CD4-positive, CD25-positive, alpha-beta regulatory T cell (primary cell): Measurements from ENCODE around the gene CKB. TPM values are rescaled to one million over a fixed set of nuclear protein-coding genes. Genes with fewer than 3 reads are reported as not detected.

Source experiments
- ATAC-seq, 2 donors: fragments of 150-1000 bp; cut with Tn5 transposase; one replicate each; pipeline ENCODE4 v1.10.0; 2021; ENCODE audit warnings: low read depth in 2 of 2, moderate number of reproducible peaks in 2 of 2, moderate library complexity in 1 of 2
- DNase-seq, 3 donors: peaks; one replicate each; pipeline versions ENCODE4 v3.0.0 to v3.0.0-alpha.2; 2012 to 2022; ENCODE audit warnings: mixed read lengths in 1 of 3
- H3K27ac ChIP-seq: one replicate; pipeline ENCODE4 v1.7.0; 2013; ENCODE audit warnings: mild to moderate bottlenecking, low read length; ENCODE audit not compliant: insufficient read depth, poor library complexity, severe bottlenecking
- H3K27me3 ChIP-seq: one replicate; pipeline ENCODE4 v1.7.0; 2013; ENCODE audit warnings: low read length; ENCODE audit not compliant: control insufficient read depth, insufficient read depth
- H3K36me3 ChIP-seq: one replicate; pipeline ENCODE4 v1.7.0; 2013; ENCODE audit warnings: mild to moderate bottlenecking, low read length, moderate library complexity; ENCODE audit not compliant: control insufficient read depth, insufficient read depth
- H3K4me1 ChIP-seq: 2 replicates; pipeline ENCODE4 v1.7.0; 2013; ENCODE audit warnings: mild to moderate bottlenecking, low read length; ENCODE audit not compliant: insufficient read depth, control insufficient read depth, poor library complexity, severe bottlenecking
- H3K4me3 ChIP-seq: one replicate; pipeline ENCODE4 v1.7.0; 2013; ENCODE audit warnings: low read depth, mild to moderate bottlenecking, low read length, moderate library complexity
- H3K9me3 ChIP-seq, 2 experiments: 1 replicate in 1 of 2; 2 replicates in 1 of 2; pipeline ENCODE4 v1.7.0; 2013; ENCODE audit warnings: low read length in 2 of 2, mild to moderate bottlenecking in 1 of 2, moderate library complexity in 1 of 2; ENCODE audit not compliant: control insufficient read depth in 2 of 2
- H3K27ac Mint-ChIP-seq, 3 donors: one replicate each; pipeline ENCODE4 v1.8.0; 2020 to 2022; ENCODE audit warnings: mild to moderate bottlenecking in 3 of 3, mixed read lengths in 3 of 3, moderate library complexity in 2 of 3
- H3K27me3 Mint-ChIP-seq: one replicate; pipeline ENCODE4 v1.8.0; 2022; ENCODE audit warnings: mild to moderate bottlenecking, mixed read lengths
- H3K36me3 Mint-ChIP-seq: one replicate; pipeline ENCODE4 v1.8.0; 2020; ENCODE audit warnings: mixed read lengths
- H3K4me1 Mint-ChIP-seq, 4 donors: one replicate each; pipeline ENCODE4 v1.8.0; 2020 to 2022; ENCODE audit warnings: mixed read lengths in 4 of 4, mild to moderate bottlenecking in 1 of 4
- H3K4me3 Mint-ChIP-seq, 4 donors: one replicate each; pipeline ENCODE4 v1.8.0; 2020 to 2022; ENCODE audit warnings: mild to moderate bottlenecking in 4 of 4, mixed read lengths in 4 of 4, moderate library complexity in 3 of 4
- H3K9me3 Mint-ChIP-seq, 7 donors: one replicate each; pipeline ENCODE4 v1.8.0; 2020 to 2022; ENCODE audit warnings: mixed read lengths in 7 of 7, mild to moderate bottlenecking in 3 of 7, moderate library complexity in 2 of 7
- polyA plus RNA-seq, 4 donors: library from polyadenylated mRNA; unstranded; fragments of 300-500 nt; fragmentation: Illumina TruSeq; gene quantifications; one replicate each; pipeline ENCODE4 v1.2.3, GENCODE V29; 2021
- total RNA-seq: library from RNA; stranded (reverse); gene quantifications from one replicate; pipeline ENCODE4 v1.2.3, GENCODE V29; 2022

The CKB gene
- total and polyA plus RNA-seq, 5 donors from 2014 or later: 1.4 to 5.8 (median 1.7) TPM; not detected in 1

DNA sequence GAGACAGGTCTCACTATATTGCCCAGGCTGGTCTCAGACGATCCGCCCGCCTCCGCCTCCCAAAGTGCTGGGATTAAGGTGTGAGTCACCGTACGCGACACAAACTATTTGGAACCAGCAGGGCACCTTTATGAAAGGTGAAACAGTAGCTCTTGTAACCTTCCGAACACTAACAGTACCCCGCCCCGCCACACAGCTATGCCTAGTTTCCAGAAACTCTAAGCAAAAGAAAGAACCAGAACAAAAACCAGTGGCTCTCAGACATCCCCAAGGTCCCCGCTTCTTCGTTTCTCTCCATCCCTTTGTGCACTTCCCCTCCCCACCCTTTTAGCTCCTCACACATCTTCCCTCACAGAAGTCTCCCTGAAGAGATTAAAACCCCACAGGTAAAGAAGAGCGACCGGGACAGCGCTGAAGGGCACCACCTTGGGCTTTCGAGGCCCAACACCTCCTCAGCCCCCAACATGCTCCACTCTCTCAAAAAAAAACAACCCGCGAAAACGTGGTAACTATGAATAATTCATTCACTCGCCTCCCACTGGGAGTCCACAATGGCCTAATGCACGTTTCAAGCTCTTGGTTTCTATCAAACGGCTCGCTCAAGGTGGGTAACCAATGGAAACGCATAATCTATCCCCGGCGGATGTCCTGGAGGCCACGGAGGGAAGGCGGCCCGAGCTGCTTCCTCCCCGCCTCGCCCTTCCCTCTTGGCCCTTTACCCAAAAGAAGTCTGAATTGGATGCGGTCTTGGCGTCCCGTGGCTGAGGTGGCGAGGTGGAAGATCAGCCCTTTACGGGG, 39.0 kb upstream of the CKB start:
- Histone ChIP-seq H3K27me3 (no peaks in the 10 kb centered on the region), H3K27ac (peak overlapping the region; percentile 89), H3K9me3 (no peaks in the 10 kb centered on the region), H3K4me1 (peaks cover 53% of the 10 kb centered on the region), H3K36me3 (peaks cover 35% of the 10 kb centered on the region), H3K4me3 (peak overlapping the region; percentile 85)
- H3K4me1 Mint-ChIP-seq: peaks cover 13 to 77% (median 45%) of the 10 kb centered on the region in 4 donors
- H3K27ac Mint-ChIP-seq: peak overlapping the region; percentile 82 to 97 (median 95)
- peaks cover 15% of the 10 kb centered on the region for H3K36me3 Mint-ChIP-seq
- peaks cover 8% of the 10 kb centered on the region for H3K27me3 Mint-ChIP-seq
- peak overlapping the region; percentile 91 to 98 (median 94) for H3K4me3 Mint-ChIP-seq
- DNase-seq (peak; percentile 28 to 74 (median 41)), ATAC-seq (peak; percentile 19)
- no peaks in the 10 kb centered on the region for H3K9me3 Mint-ChIP-seq

DNA sequence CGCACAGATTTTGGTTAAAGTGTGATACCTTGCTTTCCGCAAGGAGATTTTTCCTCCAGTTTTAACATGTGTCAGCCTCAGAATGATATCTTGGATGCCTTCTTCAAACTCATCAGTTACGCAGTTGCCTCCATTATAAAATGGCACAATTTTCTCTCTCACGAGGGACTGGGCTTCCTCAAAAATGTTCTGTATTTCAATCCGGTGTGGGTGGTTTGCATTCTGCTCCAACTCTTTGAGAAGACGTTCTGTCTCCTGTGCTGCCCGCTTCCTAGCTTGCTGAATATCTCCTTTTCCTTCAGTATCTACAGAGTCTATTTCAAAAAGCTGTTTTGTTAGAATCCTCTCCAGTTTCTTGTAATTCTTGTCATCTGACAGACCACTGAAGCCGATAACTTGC, 38.1 kb upstream of the CKB start:
- Mint-ChIP-seq H3K27me3 (peaks cover 8% of the 10 kb centered on the region), H3K27ac (peak overlapping the region; percentile 1 to 97 (median 95)), H3K9me3 (no peaks in the 10 kb centered on the region), H3K36me3 (peaks cover 15% of the 10 kb centered on the region), H3K4me3 (peak overlapping the region; percentile 91 to 98 (median 94)), H3K4me1 (peaks cover 13 to 74% (median 44%) of the 10 kb centered on the region in 4 donors)
- H3K4me1 ChIP-seq: peaks cover 53% of the 10 kb centered on the region
- H3K27ac ChIP-seq: no peak overlapping the region
- H3K36me3 ChIP-seq: peaks cover 35% of the 10 kb centered on the region
- DNase-seq (no peak), ATAC-seq (no peak)
- H3K9me3 ChIP-seq: no peaks in the 10 kb centered on the region
- peak overlapping the region; percentile 85 for H3K4me3 ChIP-seq
- H3K27me3 ChIP-seq: no peaks in the 10 kb centered on the region

DNA sequence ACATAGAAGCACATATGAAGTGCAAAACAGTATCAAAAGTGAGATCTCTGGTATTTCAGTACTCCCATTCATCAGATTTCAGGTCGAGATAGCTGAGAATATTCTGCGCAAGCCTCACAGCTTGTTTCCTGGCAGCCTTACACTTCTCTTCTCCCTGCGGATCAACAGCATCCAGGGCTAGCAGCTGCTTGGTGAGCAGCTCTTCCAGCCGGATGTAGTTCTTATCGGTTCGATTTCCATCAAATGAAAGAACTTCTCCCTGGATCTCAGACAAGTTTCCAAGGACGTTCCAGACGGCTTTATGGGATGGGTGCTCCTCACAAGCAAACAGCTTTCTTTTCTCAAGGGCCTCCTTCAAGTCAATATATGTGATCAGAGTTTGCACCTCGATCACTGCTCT, 37.1 kb upstream of the CKB start:
- peak overlapping the region in 1 of 3 donors; percentile 52 for H3K27ac Mint-ChIP-seq

DNA sequence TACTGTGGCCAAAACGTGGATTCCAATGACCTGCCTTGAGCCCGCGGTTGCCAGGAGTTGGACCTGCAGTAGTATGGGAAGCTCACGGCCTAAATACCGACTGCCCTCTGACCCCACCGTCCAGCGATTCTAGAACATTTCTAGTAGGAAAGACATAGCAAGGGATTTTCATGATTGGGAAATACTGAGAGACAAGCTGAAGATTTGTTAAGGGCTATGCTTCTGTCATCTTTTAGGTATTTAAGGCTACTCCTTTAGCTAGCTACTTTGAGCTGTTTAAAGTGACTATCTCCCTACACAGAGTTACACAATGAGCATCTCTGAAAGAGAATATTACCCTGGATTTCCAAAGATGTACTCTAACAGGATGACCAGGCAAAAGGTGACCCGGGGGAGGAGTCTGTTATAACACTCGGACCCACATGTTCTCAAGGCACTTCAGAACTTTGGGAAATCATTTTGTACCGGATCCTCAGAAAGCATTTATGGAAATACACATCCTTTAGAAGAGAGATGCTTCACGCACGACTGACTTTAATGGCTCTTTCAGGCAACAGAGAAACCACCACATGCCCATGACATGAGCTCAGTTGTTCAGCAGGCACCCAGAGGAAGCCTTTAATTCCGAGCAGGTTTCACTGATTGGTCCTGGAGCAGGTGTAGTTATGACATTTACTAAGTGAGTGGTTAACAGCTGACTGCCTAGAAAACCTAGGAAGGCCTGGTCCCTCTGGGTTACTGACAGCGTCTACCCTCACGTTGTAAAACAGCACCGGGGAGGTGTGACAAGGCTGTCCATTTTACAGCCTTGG, 35.6 kb upstream of the CKB start:
- Histone ChIP-seq H3K4me3 (no peak overlapping the region), H3K9me3 (no peaks in the 10 kb centered on the region), H3K36me3 (peaks cover 40% of the 10 kb centered on the region), H3K4me1 (peaks cover 42% of the 10 kb centered on the region), H3K27ac (no peak overlapping the region), H3K27me3 (no peaks in the 10 kb centered on the region)
- peak overlapping the region in 1 of 3 donors; percentile 29 for H3K27ac Mint-ChIP-seq
- ATAC-seq (no peak), DNase-seq (no peak)
- H3K27me3 Mint-ChIP-seq: peaks cover 8% of the 10 kb centered on the region
- peak overlapping the region; percentile 9 to 51 (median 18) for H3K4me3 Mint-ChIP-seq
- H3K36me3 Mint-ChIP-seq: peaks cover 18% of the 10 kb centered on the region
- H3K4me1 Mint-ChIP-seq: peaks cover 9 to 68% (median 41%) of the 10 kb centered on the region in 4 donors
- no peaks in the 10 kb centered on the region for H3K9me3 Mint-ChIP-seq

More for the DNA sequence above, 37.1 kb upstream of the CKB start:
- H3K9me3 ChIP-seq: no peaks in the 10 kb centered on the region
- H3K4me1 ChIP-seq: peaks cover 53% of the 10 kb centered on the region
- H3K36me3 Mint-ChIP-seq: peaks cover 18% of the 10 kb centered on the region
- no peak overlapping the region for H3K4me3 ChIP-seq
- peaks cover 36% of the 10 kb centered on the region for H3K36me3 ChIP-seq
- no peaks in the 10 kb centered on the region for H3K9me3 Mint-ChIP-seq
- peaks cover 13 to 77% (median 44%) of the 10 kb centered on the region in 4 donors for H3K4me1 Mint-ChIP-seq
- no peaks in the 10 kb centered on the region for H3K27me3 ChIP-seq
- peaks cover 8% of the 10 kb centered on the region for H3K27me3 Mint-ChIP-seq
- ATAC-seq (no peak), DNase-seq (no peak)
- H3K27ac ChIP-seq: no peak overlapping the region
- H3K4me3 Mint-ChIP-seq: peak overlapping the region in 3 of 4 donors; percentile 25 to 93 (median 53)

DNA sequence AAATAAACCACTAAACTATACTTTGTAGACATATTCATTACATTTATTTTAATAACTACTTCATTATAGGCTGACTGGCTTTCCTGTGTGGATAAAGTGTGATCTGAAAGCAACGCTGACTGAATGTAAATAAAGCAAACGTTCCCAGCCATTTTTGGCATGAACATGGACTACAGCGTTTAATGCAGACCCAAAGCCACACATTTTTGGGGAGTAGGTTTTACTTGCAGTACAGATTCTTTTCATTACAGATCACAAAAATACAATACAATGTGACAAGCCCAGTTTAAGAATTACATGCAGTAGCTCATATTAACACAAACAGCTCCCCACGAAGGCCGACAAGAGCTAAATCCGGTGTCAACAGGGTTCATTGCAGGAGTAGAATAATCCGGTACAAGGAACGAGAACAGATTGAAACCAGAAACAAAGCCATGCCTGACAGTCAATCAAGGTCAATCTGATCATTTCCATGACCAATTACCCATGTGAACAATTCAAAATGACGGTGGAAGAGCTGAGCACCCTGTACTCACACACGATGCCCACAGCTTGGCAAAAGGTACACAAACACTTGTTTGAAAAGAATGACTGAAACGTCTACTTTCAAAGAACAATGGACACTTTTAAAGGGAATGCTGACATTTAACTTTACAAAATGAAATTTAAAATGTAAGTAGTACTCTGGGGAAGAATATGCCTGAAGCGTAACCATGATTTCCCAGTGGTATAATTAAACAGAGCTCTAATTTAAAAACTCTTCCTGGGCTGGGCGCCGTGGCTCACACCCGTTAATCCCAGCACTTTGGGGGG, 34.5 kb upstream of the CKB start:
- no peak for DNase-seq
- no peak overlapping the region for H3K27ac Mint-ChIP-seq
- peaks cover 21% of the 10 kb centered on the region for H3K36me3 Mint-ChIP-seq

DNA sequence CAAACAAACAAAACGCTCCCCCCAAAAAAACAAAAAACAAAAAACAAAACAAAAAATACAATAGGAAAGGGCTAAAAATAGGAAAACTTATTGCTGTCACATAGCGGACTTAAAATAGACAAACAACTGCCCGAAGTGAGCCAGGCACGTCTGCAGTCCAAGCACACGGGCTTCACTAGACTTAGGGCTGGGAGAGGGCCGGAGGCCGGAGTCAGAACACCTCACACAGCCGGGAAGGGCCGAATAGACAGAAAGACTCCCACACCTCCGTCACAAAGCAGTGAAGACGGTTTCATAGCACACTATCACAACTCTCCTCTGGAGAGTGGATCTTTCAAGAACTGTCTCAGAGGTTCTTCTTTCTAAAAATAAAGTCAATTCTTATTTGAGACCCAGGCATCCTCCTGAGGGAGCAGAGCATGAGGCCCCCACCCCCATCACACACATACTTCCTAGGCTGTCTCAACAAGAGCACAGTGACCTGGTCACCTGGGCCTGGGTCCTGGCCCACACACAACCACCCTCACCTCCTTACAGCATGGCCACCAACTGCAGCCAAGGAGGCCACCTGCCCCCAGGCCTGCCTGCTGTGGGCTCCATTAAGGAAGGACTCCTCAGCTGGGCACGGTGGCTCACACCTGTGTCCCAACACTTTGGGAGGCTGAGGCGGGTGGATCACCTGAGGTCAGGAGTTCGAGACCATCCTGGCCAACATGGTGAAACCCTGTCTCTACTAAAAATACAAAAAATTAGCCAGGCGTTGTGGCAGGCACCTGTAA, 33.1 kb upstream of the CKB start:
- H3K36me3 Mint-ChIP-seq: peaks cover 19% of the 10 kb centered on the region
- Histone ChIP-seq H3K4me1 (peaks cover 28% of the 10 kb centered on the region), H3K9me3 (no peaks in the 10 kb centered on the region), H3K27me3 (no peaks in the 10 kb centered on the region), H3K4me3 (no peak overlapping the region), H3K27ac (no peak overlapping the region), H3K36me3 (peaks cover 40% of the 10 kb centered on the region)
- H3K4me1 Mint-ChIP-seq: peaks cover 6 to 56% (median 31%) of the 10 kb centered on the region in 4 donors
- no peak overlapping the region for H3K4me3 Mint-ChIP-seq
- DNase-seq (no peak), ATAC-seq (no peak)
- H3K9me3 Mint-ChIP-seq: no peaks in the 10 kb centered on the region
- peak overlapping the region in 1 of 3 donors; percentile 53 for H3K27ac Mint-ChIP-seq
- H3K27me3 Mint-ChIP-seq: no peaks in the 10 kb centered on the region

More for the DNA sequence above, 34.5 kb upstream of the CKB start:
- peaks cover 8% of the 10 kb centered on the region for H3K27me3 Mint-ChIP-seq
- Histone ChIP-seq H3K27me3 (no peaks in the 10 kb centered on the region), H3K9me3 (no peaks in the 10 kb centered on the region), H3K36me3 (peaks cover 40% of the 10 kb centered on the region), H3K4me1 (peaks cover 41% of the 10 kb centered on the region), H3K27ac (no peak overlapping the region), H3K4me3 (no peak overlapping the region)
- H3K4me3 Mint-ChIP-seq: peak overlapping the region in 1 of 4 donors; percentile 59
- ATAC-seq: no peak
- no peaks in the 10 kb centered on the region for H3K9me3 Mint-ChIP-seq
- peaks cover 9 to 65% (median 41%) of the 10 kb centered on the region in 4 donors for H3K4me1 Mint-ChIP-seq
